IMR-90 (cell line): Measurements from ENCODE around the gene CPB2. TPM values are rescaled to one million over a fixed set of nuclear protein-coding genes. Genes with fewer than 3 reads are reported as not detected.

ENCODE experiments used
- ATAC-seq: fragments of 200-7000 bp; cut with Tn5 transposase; 2 replicates; pipeline ENCODE4 v1.9.1; 2020; ENCODE audit warnings: low read depth, mild to moderate bottlenecking, moderate library complexity
- BruUV-seq: library from RNA; stranded (reverse); fragments of 400-500 nt; replicated peaks from 2 replicates; lab custom pipeline; 2021; lab: Mats Ljungman, UMichigan
- CTCF ChIA-PET: fragments of 300-600 bp; formaldehyde crosslinking; extraction: SDS; loops from one replicate; lab custom pipeline; 2021; ENCODE audit warnings: antibody characterized with exemption; lab: Yijun Ruan, JAX
- POLR2A ChIA-PET: fragments of 300-600 bp; sonication (Branson Sonifier 250); formaldehyde crosslinking; loops from one replicate; lab custom pipeline; 2022; ENCODE audit warnings: antibody characterized with exemption; ENCODE audit not compliant: unreplicated experiment; lab: Charles Lee
- DNase-seq: peaks from one replicate; pipeline ENCODE4 v3.0.0; 2013
- H2AFZ ChIP-seq: replicated peaks from 2 replicates; pipeline ENCODE3; 2013; ENCODE audit warnings: low read length, mild to moderate bottlenecking; ENCODE audit not compliant: poor library complexity
- H2AK5ac ChIP-seq: 2 replicates; pipeline ENCODE4 v1.6.1; 2013; ENCODE audit warnings: low read depth, low read length, inconsistent platforms
- H2AK9ac ChIP-seq: replicated peaks from 2 replicates; pipeline ENCODE3; 2013; ENCODE audit warnings: mild to moderate bottlenecking, low read depth, low read length, moderate library complexity; ENCODE audit not compliant: poor library complexity
- H2BK120ac ChIP-seq: 2 replicates; pipeline ENCODE4 v1.6.1; 2013; ENCODE audit warnings: low read depth, low read length, inconsistent platforms
- H2BK15ac ChIP-seq: 3 replicates; pipeline ENCODE4 v1.6.1; 2013; ENCODE audit warnings: low read depth, low read length, inconsistent platforms
- H2BK20ac ChIP-seq: 2 replicates; pipeline ENCODE4 v1.6.1; 2013; ENCODE audit warnings: low read depth, mild to moderate bottlenecking, inconsistent platforms, low read length, moderate library complexity
- H2BK5ac ChIP-seq: 2 replicates; pipeline ENCODE4 v1.6.1; 2013; ENCODE audit warnings: mild to moderate bottlenecking, low read depth, low read length, inconsistent platforms; ENCODE audit not compliant: poor library complexity, severe bottlenecking
- H3K14ac ChIP-seq: replicated peaks from 2 replicates; pipeline ENCODE4 v1.6.1; 2013; ENCODE audit warnings: low read depth, low read length, inconsistent platforms
- H3K18ac ChIP-seq: 2 replicates; pipeline ENCODE4 v1.6.1; 2013; ENCODE audit warnings: low read depth, low read length, control low read depth
- H3K23ac ChIP-seq: 2 replicates; pipeline ENCODE4 v1.6.1; 2013; ENCODE audit warnings: low read depth, low read length, inconsistent platforms
- H3K27ac ChIP-seq: 2 replicates; pipeline ENCODE4 v1.5.1; 2013; ENCODE audit warnings: mild to moderate bottlenecking, control low read depth, low read length; ENCODE audit not compliant: insufficient read depth
- H3K27me3 ChIP-seq: 2 replicates; pipeline ENCODE4 v1.6.1; 2013; ENCODE audit warnings: low read length; ENCODE audit not compliant: control insufficient read depth, insufficient read depth
- H3K36me3 ChIP-seq: 2 replicates; pipeline ENCODE4 v1.6.1; 2013; ENCODE audit warnings: low read length, mixed read lengths; ENCODE audit not compliant: control insufficient read depth, insufficient read depth
- H3K4ac ChIP-seq: 2 replicates; pipeline ENCODE4 v1.6.1; 2013; ENCODE audit warnings: low read depth, low read length, inconsistent platforms
- H3K4me1 ChIP-seq: 2 replicates; pipeline ENCODE4 v1.6.1; 2013; ENCODE audit warnings: low read length, mixed read lengths; ENCODE audit not compliant: control insufficient read depth, insufficient read depth
- H3K4me2 ChIP-seq: 2 replicates; pipeline ENCODE4 v1.6.1; 2013; ENCODE audit warnings: low read depth, mild to moderate bottlenecking, control low read depth, low read length, moderate library complexity
- H3K4me3 ChIP-seq: 2 replicates; pipeline ENCODE4 v1.5.1; 2013; ENCODE audit warnings: low read depth, mild to moderate bottlenecking, control low read depth, low read length, moderate library complexity; ENCODE audit not compliant: insufficient read depth
- H3K56ac ChIP-seq: 2 replicates; pipeline ENCODE4 v1.6.1; 2013; ENCODE audit warnings: low read length, inconsistent platforms; ENCODE audit not compliant: insufficient read depth; ENCODE audit errors: extremely low read depth
- H3K79me1 ChIP-seq, 2 experiments: 2 replicates each; pipeline ENCODE4 v1.6.1; 2013; ENCODE audit warnings: low read length in 2 of 2, inconsistent platforms in 1 of 2, low read depth in 1 of 2
- H3K9ac ChIP-seq: 2 replicates; pipeline ENCODE4 v1.6.1; 2013; ENCODE audit warnings: low read depth, low read length, control low read depth
- H3K9me1 ChIP-seq: 2 replicates; pipeline ENCODE4 v1.6.1; 2013; ENCODE audit warnings: low read length, inconsistent platforms; ENCODE audit not compliant: insufficient read depth
- H3K9me3 ChIP-seq: 2 replicates; pipeline ENCODE4 v1.6.1; 2013; ENCODE audit warnings: low read length; ENCODE audit not compliant: control insufficient read depth, insufficient read depth
- H4K20me1 ChIP-seq: 2 replicates; pipeline ENCODE4 v1.6.1; 2013; ENCODE audit warnings: low read length, inconsistent platforms; ENCODE audit not compliant: insufficient read depth
- H4K5ac ChIP-seq: 2 replicates; pipeline ENCODE4 v1.6.1; 2013; ENCODE audit warnings: mild to moderate bottlenecking, low read depth, low read length, control low read depth
- H4K8ac ChIP-seq, 2 experiments: 2 replicates each; pipeline ENCODE4 v1.6.1; 2013; ENCODE audit warnings: low read depth in 2 of 2, low read length in 2 of 2, control low read depth in 1 of 2, inconsistent platforms in 1 of 2
- H4K91ac ChIP-seq: 2 replicates; pipeline ENCODE4 v1.6.1; 2013; ENCODE audit warnings: low read depth, low read length, inconsistent platforms; ENCODE audit not compliant: insufficient read depth
- CEBPB ChIP-seq: IDR thresholded peaks from 2 replicates; pipeline ENCODE4 v1.6.1; 2012; ENCODE audit warnings: low read depth, low read length, improper control_type of control experiment
- RFX5 ChIP-seq: IDR thresholded peaks from 2 replicates; pipeline ENCODE4 v1.8.0; 2012; ENCODE audit warnings: low read depth, mild to moderate bottlenecking, low read length, moderate library complexity
- USF2 ChIP-seq: fragments of 150-350 bp; IDR thresholded peaks from 2 replicates; pipeline ENCODE4 v1.6.1; 2017; ENCODE audit warnings: mild to moderate bottlenecking, antibody characterized with exemption, low read length, low read depth
- WGBS, 2 experiments: methylation state at CpG; one replicate each; pipeline versions ENCODE4 v1.1.5 to v1.1.7; 2013; ENCODE audit warnings: missing lambda C conversion rate in 2 of 2; ENCODE audit not compliant: insufficient read length in 1 of 2; ENCODE audit errors: extremely low coverage in 2 of 2; 5-methylcytosine and 5-hydroxymethylcytosine counted together
- dilution Hi-C: fragments of 300-500 bp; cut with HindIII; formaldehyde crosslinking; loops from one replicate; pipeline ENCODE4 v1.14.3; 2018; ENCODE audit warnings: low sequenced_read_pairs; ENCODE audit not compliant: unreplicated experiment
- in situ Hi-C: fragments of 300-500 bp; cut with MboI; formaldehyde crosslinking; loops from 3 replicates; pipeline ENCODE4 v1.14.3; 2019; ENCODE audit warnings: low sequenced_read_pairs, inconsistent platforms, mixed read lengths
- intact Hi-C: fragments of 100-400 bp; cut with micrococcal nuclease; formaldehyde crosslinking; loops from 2 replicates; pipeline ENCODE4 v1.10.0; 2022
- polyA plus RNA-seq, 3 experiments: library from polyadenylated mRNA; depleted of rRNA; stranded (reverse); fragments of >200 nt; gene quantifications; 2 replicates each; pipeline ENCODE4 v1.2.3, GENCODE V29; 2012; ENCODE audit warnings: low replicate concordance in 1 of 3
- total RNA-seq: library from RNA; depleted of rRNA; stranded (reverse); fragments of >200 nt; gene quantifications from 2 replicates; pipeline ENCODE4 v1.2.3, GENCODE V29; 2012

The CPB2 gene
- total and polyA plus RNA-seq, 2 of the 4 experiments (the other 2 are of a cell fraction): not detected

GRCh38 chr13:46015366-46015765 is 89.5 kb downstream of the CPB2 start:
- H2BK20ac ChIP-seq: no peak overlapping the region
- no peaks in the 10 kb centered on the region for H4K20me1 ChIP-seq
- ChIA-PET POLR2A (no interaction called here), CTCF (no interaction called here)
- H3K27ac ChIP-seq: no peak overlapping the region
- H2BK5ac ChIP-seq: no peak overlapping the region
- no peak overlapping the region for H3K18ac ChIP-seq
- dilution Hi-C loops: no loop called here
- no peak overlapping the region for H4K5ac ChIP-seq
- H2AFZ ChIP-seq: no peak overlapping the region
- WGBS, 2 experiments: no CpG with 5 or more reads among the region's 3 CpGs
- no peak overlapping the region for H2AK9ac ChIP-seq
- H3K56ac ChIP-seq: no peak overlapping the region
- H3K4ac ChIP-seq: no peak overlapping the region
- no peaks in the 10 kb centered on the region for H3K27me3 ChIP-seq
- no peak overlapping the region for H4K91ac ChIP-seq
- peaks cover 11% of the 10 kb centered on the region for H3K36me3 ChIP-seq
- H3K9me3 ChIP-seq: no peaks in the 10 kb centered on the region
- intact Hi-C loops: loop anchor here (5.0 kb wide), 1 partner anchor 38 kb away; no protein-coding TSS in a partner anchor
- no peak overlapping the region for H2AK5ac ChIP-seq
- BruUV-seq: no TSS peak
- DNase-seq (no peak), ATAC-seq (no peak)
- no peak overlapping the region for H3K23ac ChIP-seq
- peaks cover 2% of the 10 kb centered on the region; the same call in 1 of the 2 replicates for H3K9me1 ChIP-seq
- no peak overlapping the region for H4K8ac ChIP-seq
- peaks cover 0 to 6% of the 10 kb centered on the region in 2 experiments; a peak in 1 of 4 replicates for H3K79me1 ChIP-seq
- no peak overlapping the region for H3K4me2 ChIP-seq
- no peak overlapping the region for H3K4me3 ChIP-seq
- no peak overlapping the region for H2BK15ac ChIP-seq
- TF ChIP-seq RFX5: no peak
- no peak for TF ChIP-seq USF2
- TF ChIP-seq CEBPB: no peak
- no peaks in the 10 kb centered on the region for H3K4me1 ChIP-seq
- in situ Hi-C loops: no loop called here
- H2BK120ac ChIP-seq: no peak overlapping the region
- H3K14ac ChIP-seq: no peak overlapping the region
- no peak overlapping the region for H3K9ac ChIP-seq
